H9 (cell line): ENCODE results near the gene FBXL16. TPM values are rescaled to one million over a fixed set of nuclear protein-coding genes. Genes with fewer than 3 reads are reported as not detected.
A peak's percentile ranks its signal among the peaks of the same experiment; 100 is the strongest.

Source experiments
- DNase-seq: peaks from one replicate; pipeline ENCODE4 v3.0.0-alpha.2; 2017
- H2AFZ ChIP-seq: one replicate; pipeline ENCODE4 v1.6.1; 2013; ENCODE audit warnings: mild to moderate bottlenecking, low read length, control low read depth, moderate library complexity
- H2AK5ac ChIP-seq: 2 replicates; pipeline ENCODE4 v1.6.1; 2013; ENCODE audit warnings: low read length, control low read depth, mixed read lengths; ENCODE audit not compliant: insufficient read length
- H2BK120ac ChIP-seq: one replicate; pipeline ENCODE4 v1.6.1; 2013; ENCODE audit warnings: low read depth, mild to moderate bottlenecking, low read length, control low read depth, inconsistent platforms; ENCODE audit not compliant: poor library complexity, severe bottlenecking
- H2BK12ac ChIP-seq: 2 replicates; pipeline ENCODE4 v1.6.1; 2013; ENCODE audit warnings: low read length, control low read depth, mixed read lengths, low read depth; ENCODE audit not compliant: insufficient read length
- H2BK15ac ChIP-seq: 2 replicates; pipeline ENCODE4 v1.6.1; 2013; ENCODE audit warnings: low read depth, low read length, control low read depth
- H2BK20ac ChIP-seq: one replicate; pipeline ENCODE4 v1.6.1; 2013; ENCODE audit warnings: low read depth, mild to moderate bottlenecking, low read length, control low read depth, inconsistent platforms; ENCODE audit not compliant: poor library complexity, severe bottlenecking
- H2BK5ac ChIP-seq: 2 replicates; pipeline ENCODE4 v1.6.1; 2013; ENCODE audit warnings: low read length, control low read depth, mixed read lengths; ENCODE audit not compliant: insufficient read length
- H3K14ac ChIP-seq: 2 replicates; pipeline ENCODE4 v1.6.1; 2013; ENCODE audit warnings: low read length, control low read depth; ENCODE audit not compliant: insufficient read depth
- H3K18ac ChIP-seq: 2 replicates; pipeline ENCODE4 v1.6.1; 2013; ENCODE audit warnings: low read depth, mild to moderate bottlenecking, mixed read lengths, low read length, control low read depth; ENCODE audit not compliant: insufficient read length
- H3K23ac ChIP-seq: 2 replicates; pipeline ENCODE4 v1.6.1; 2013; ENCODE audit warnings: low read length, control low read depth, mixed read lengths, low read depth; ENCODE audit not compliant: insufficient read length
- H3K23me2 ChIP-seq: 2 replicates; pipeline ENCODE4 v1.6.1; 2013; ENCODE audit warnings: low read depth, mild to moderate bottlenecking, mixed read lengths, low read length, control low read depth; ENCODE audit not compliant: insufficient read length, poor library complexity, severe bottlenecking
- H3K27ac ChIP-seq: 2 replicates; pipeline ENCODE4 v1.5.1; 2013; ENCODE audit warnings: low read length, control low read depth, mixed read lengths, low read depth; ENCODE audit not compliant: insufficient read length
- H3K27me3 ChIP-seq: 2 replicates; pipeline ENCODE4 v1.6.1; 2013; ENCODE audit warnings: low read length, control low read depth, inconsistent platforms; ENCODE audit not compliant: insufficient read depth
- H3K4ac ChIP-seq: 2 replicates; pipeline ENCODE4 v1.6.1; 2013; ENCODE audit warnings: low read depth, mild to moderate bottlenecking, control low read depth, inconsistent platforms, low read length, moderate library complexity
- H3K4me1 ChIP-seq: 2 replicates; pipeline ENCODE4 v1.6.1; 2013; ENCODE audit warnings: low read length, control low read depth, inconsistent platforms; ENCODE audit not compliant: insufficient read depth
- H3K4me2 ChIP-seq: 2 replicates; pipeline ENCODE4 v1.6.1; 2013; ENCODE audit warnings: low read length, control low read depth, mixed read lengths; ENCODE audit not compliant: insufficient read length, insufficient read depth
- H3K56ac ChIP-seq: 2 replicates; pipeline ENCODE4 v1.6.1; 2013; ENCODE audit warnings: low read depth, mild to moderate bottlenecking, mixed read lengths, low read length, control low read depth; ENCODE audit not compliant: insufficient read length
- H3K79me1 ChIP-seq: 2 replicates; pipeline ENCODE4 v1.6.1; 2013; ENCODE audit warnings: low read depth, mild to moderate bottlenecking, moderate library complexity, low read length, control low read depth, inconsistent platforms; ENCODE audit not compliant: insufficient read depth, poor library complexity, severe bottlenecking
- H3K79me2 ChIP-seq: 2 replicates; pipeline ENCODE4 v1.6.1; 2013; ENCODE audit warnings: low read length, control low read depth, inconsistent platforms; ENCODE audit not compliant: insufficient read depth
- H3K9ac ChIP-seq: 2 replicates; pipeline ENCODE4 v1.6.1; 2013; ENCODE audit warnings: low read length, control low read depth, mixed read lengths; ENCODE audit not compliant: insufficient read length; ENCODE audit errors: extremely low read depth
- H3K9me3 ChIP-seq: one replicate; pipeline ENCODE4 v1.6.1; 2013; ENCODE audit warnings: low read depth, low read length, inconsistent platforms; ENCODE audit not compliant: control insufficient read depth
- H3T11ph ChIP-seq: one replicate; pipeline ENCODE4 v1.6.1; 2013; ENCODE audit warnings: mild to moderate bottlenecking, low read length, control low read depth, inconsistent platforms
- H4K20me1 ChIP-seq: one replicate; pipeline ENCODE4 v1.6.1; 2013; ENCODE audit not compliant: control insufficient read depth, insufficient read length, insufficient read depth
- H4K5ac ChIP-seq: 2 replicates; pipeline ENCODE4 v1.6.1; 2013; ENCODE audit warnings: low read depth, mild to moderate bottlenecking, mixed read lengths, low read length, control low read depth; ENCODE audit not compliant: insufficient read length
- H4K8ac ChIP-seq: replicated peaks from 2 replicates; pipeline ENCODE4 v1.6.1; 2013; ENCODE audit warnings: low read length, control low read depth, mixed read lengths, low read depth; ENCODE audit not compliant: insufficient read length
- H4K91ac ChIP-seq: 2 replicates; pipeline ENCODE4 v1.6.1; 2013; ENCODE audit warnings: low read depth, mild to moderate bottlenecking, moderate library complexity, mixed read lengths, low read length, control low read depth; ENCODE audit not compliant: insufficient read length
- H3K27ac Mint-ChIP-seq, 3 experiments: 2 replicates in 2 of 3; 3 replicates in 1 of 3; pipeline ENCODE4 v1.8.0; 2020 to 2021; ENCODE audit warnings: mixed read lengths in 3 of 3, mild to moderate bottlenecking in 1 of 3, moderate library complexity in 1 of 3
- H3K27me3 Mint-ChIP-seq: 2 replicates; pipeline ENCODE4 v1.8.0; 2021; ENCODE audit warnings: low read depth, mild to moderate bottlenecking, moderate library complexity, mixed read lengths
- H3K36me3 Mint-ChIP-seq, 3 experiments: 2 replicates in 2 of 3; 3 replicates in 1 of 3; pipeline ENCODE4 v1.8.0; 2020 to 2021; ENCODE audit warnings: low read depth in 3 of 3, mixed read lengths in 3 of 3; ENCODE audit not compliant: insufficient read depth in 1 of 3
- H3K4me1 Mint-ChIP-seq, 2 experiments: 2 replicates each; pipeline ENCODE4 v1.8.0; 2020; ENCODE audit warnings: mixed read lengths in 2 of 2
- H3K4me3 Mint-ChIP-seq, 2 experiments: 2 replicates in 1 of 2; 3 replicates in 1 of 2; pipeline ENCODE4 v1.8.0; 2020 to 2021; ENCODE audit warnings: mild to moderate bottlenecking in 2 of 2, mixed read lengths in 2 of 2, moderate library complexity in 1 of 2
- H3K9me3 Mint-ChIP-seq, 2 experiments: 2 replicates in 1 of 2; 3 replicates in 1 of 2; pipeline ENCODE4 v1.8.0; 2020; ENCODE audit warnings: mild to moderate bottlenecking in 2 of 2, mixed read lengths in 2 of 2, moderate library complexity in 1 of 2
- CTCF ChIP-seq: fragments of 200-600 bp; sonication (generic); conservative IDR thresholded peaks from 3 replicates; pipeline ENCODE4 v1.8.0; 2021; ENCODE audit warnings: antibody characterized with exemption, mild to moderate bottlenecking
- WGBS: extraction: QIAGEN DNeasy Blood & Tissue Kit; methylation state at CpG from one replicate; pipeline ENCODE4 v1.1.7; 2013; ENCODE audit warnings: missing lambda C conversion rate, low lambda C conversion rate, mixed read lengths; ENCODE audit not compliant: insufficient read length; ENCODE audit errors: extremely low coverage; 5-methylcytosine and 5-hydroxymethylcytosine counted together
- total RNA-seq: library from RNA; stranded (reverse); gene quantifications from 2 replicates; pipeline ENCODE4 v1.2.1, GENCODE V29; 2021

FBXL16 gene
- total RNA-seq, 1 experiment from 2014 or later: 9.6 TPM

- no peak overlapping the region for H3K4ac ChIP-seq
- no peak overlapping the region for H3K9ac ChIP-seq
- no peak overlapping the region for H2AFZ ChIP-seq
- H3K4me2 ChIP-seq: no peak overlapping the region
- no peak for DNase-seq
- H4K8ac ChIP-seq: no peak overlapping the region
- no peak overlapping the region for H3K14ac ChIP-seq
- no peaks in the 10 kb centered on the region for H3K79me1 ChIP-seq
- H4K20me1 ChIP-seq: no peaks in the 10 kb centered on the region
- no peak overlapping the region for H2BK5ac ChIP-seq
- Mint-ChIP-seq H3K4me3 (no peak overlapping the region; a peak in 1 of 5 replicates), H3K36me3 (peaks cover 5 to 35% (median 21%) of the 10 kb centered on the region in 3 experiments; a peak in 6 of 7 replicates), H3K27me3 (no peaks in the 10 kb centered on the region), H3K4me1 (peaks cover 2 to 6% of the 10 kb centered on the region in 2 experiments; a peak in 3 of 4 replicates), H3K9me3 (no peaks in the 10 kb centered on the region), H3K27ac (no peak overlapping the region)
- no peak overlapping the region for H2BK120ac ChIP-seq
- no peak overlapping the region for H2BK12ac ChIP-seq
- H3T11ph ChIP-seq: no peak overlapping the region
- H2BK15ac ChIP-seq: no peak overlapping the region
- no peak overlapping the region for H4K91ac ChIP-seq
- TF ChIP-seq CTCF: peak; percentile 45; the same call in 2 of the 3 replicates
- no peak overlapping the region for H2BK20ac ChIP-seq
- no peak overlapping the region for H3K56ac ChIP-seq
- H3K18ac ChIP-seq: no peak overlapping the region
- no peak overlapping the region for H2AK5ac ChIP-seq
- no peaks in the 10 kb centered on the region for H3K4me1 ChIP-seq
- no peak overlapping the region for H3K23ac ChIP-seq
- H4K5ac ChIP-seq: no peak overlapping the region
- WGBS: no CpG with 5 or more reads among the region's 13 CpGs
- peaks cover 4% of the 10 kb centered on the region for H3K23me2 ChIP-seq
- no peaks in the 10 kb centered on the region for H3K79me2 ChIP-seq
- H3K27ac ChIP-seq: no peak overlapping the region
- no peaks in the 10 kb centered on the region for H3K9me3 ChIP-seq
- no peaks in the 10 kb centered on the region for H3K27me3 ChIP-seq
Observed at GRCh38 chr16:732936-733335, 27.3 kb upstream of the FBXL16 start.
